NK-92 (cell line): ENCODE data around the gene CLEC2A.
"Not testable (repeated sequence)": the region's sequence is repeated elsewhere in the genome, so short reads cannot be mapped to it uniquely, and the experiment has no call there.

Experiments used
- DNase-seq: peaks from one replicate; lab custom pipeline; 2025; ENCODE audit not compliant: unreplicated experiment; lab: John Stamatoyannopoulos, UW

Gene CLEC2A

GRCh38 chr12:9932270-9932669 is at the start of gene CLEC2A:
Gene CLEC2A, minus strand, starts transcription at chr12:9932370. Its CDS starts 41 bp downstream, at chr12:9932329.
- no peak for DNase-seq

GRCh38 chr12:9980126-9980525 is 48.0 kb upstream of the CLEC2A start:
- DNase-seq, result no peak

GRCh38 chr12:9977916-9978315 is 45.7 kb upstream of the CLEC2A start:
- DNase-seq, result no peak

GRCh38 chr12:9976626-9977025 is 44.5 kb upstream of the CLEC2A start:
- DNase-seq, result not testable (repeated sequence)

GRCh38 chr12:9975614-9976013 is 43.4 kb upstream of the CLEC2A start:
- no peak for DNase-seq

GRCh38 chr12:9974731-9975130 is 42.6 kb upstream of the CLEC2A start:
- not testable (repeated sequence) for DNase-seq

GRCh38 chr12:9973949-9974348 is 41.8 kb upstream of the CLEC2A start:
- DNase-seq, result no peak

- no peak for DNase-seq
These were observed 39.0 kb upstream of the CLEC2A start, which contains the start of gene CLEC12A for GRCh38 chr12:9971181-9971580. Gene CLEC12A, plus strand, starts transcription at chr12:9971409. Its CDS starts 188 bp downstream, at chr12:9971597.

GRCh38 chr12:9969673-9970072 is 37.5 kb upstream of the CLEC2A start:
- DNase-seq, result no peak

GRCh38 chr12:9961901-9962300 is 29.7 kb upstream of the CLEC2A start:
- no peak for DNase-seq

GRCh38 chr12:9961106-9961505 is 28.9 kb upstream of the CLEC2A start:
- DNase-seq, result no peak

- DNase-seq, result no peak
These were observed 28.4 kb upstream of the CLEC2A start for GRCh38 chr12:9960590-9960989.

- no peak for DNase-seq
These were observed 25.7 kb upstream of the CLEC2A start for GRCh38 chr12:9957834-9958233.

GRCh38 chr12:9952954-9953729 is 21.0 kb upstream of the CLEC2A start:
- DNase-seq, result not testable (repeated sequence)

- no peak for DNase-seq
These were observed 19.0 kb upstream of the CLEC2A start for GRCh38 chr12:9951026-9951675.

- DNase-seq, result no peak
These were observed 16.6 kb upstream of the CLEC2A start for GRCh38 chr12:9948606-9949296.

GRCh38 chr12:9947674-9948073 is 15.5 kb upstream of the CLEC2A start:
- no peak for DNase-seq

GRCh38 chr12:9944391-9944790 is 12.2 kb upstream of the CLEC2A start:
- DNase-seq, result no peak

- DNase-seq, result no peak
These were observed 11.1 kb upstream of the CLEC2A start for GRCh38 chr12:9943240-9943639.

- DNase-seq, result no peak
These were observed 9.7 kb upstream of the CLEC2A start for GRCh38 chr12:9941838-9942237.

GRCh38 chr12:9940375-9940774 is 8.2 kb upstream of the CLEC2A start:
- DNase-seq, result no peak

GRCh38 chr12:9936591-9936990 is 4.4 kb upstream of the CLEC2A start:
- DNase-seq, result no peak
